Bronchial epithelial cell (primary cell): ENCODE data around the gene PELI2. TPM values are rescaled to one million over a fixed set of nuclear protein-coding genes. Genes with fewer than 3 reads are reported as not detected.

ENCODE experiments used
- DNase-seq: peaks from one replicate; pipeline ENCODE4 v3.0.0-alpha.2; 2010; ENCODE audit warnings: low read depth
- FAIRE-seq: peaks from 2 replicates; lab custom pipeline; 2011; peaks lifted over from hg19 to GRCh38; lab: Jason Lieb, UNC
- H3K27me3 ChIP-seq: 2 replicates; pipeline ENCODE4 v1.5.1; 2011; ENCODE audit warnings: low read length; ENCODE audit not compliant: control insufficient read depth, insufficient read depth
- H3K36me3 ChIP-seq: 2 replicates; pipeline ENCODE4 v1.5.1; 2011; ENCODE audit warnings: low read length; ENCODE audit not compliant: control insufficient read depth, insufficient read depth
- H3K4me3 ChIP-seq: 2 replicates; pipeline ENCODE4 v1.5.1; 2011; ENCODE audit warnings: mild to moderate bottlenecking, low read depth, low read length, control low read depth
- CTCF ChIP-seq: IDR thresholded peaks from 2 replicates; pipeline ENCODE4 v1.5.1; 2011; ENCODE audit warnings: mild to moderate bottlenecking, moderate library complexity, low read length, control low read depth, inconsistent platforms; ENCODE audit not compliant: insufficient read depth, severe bottlenecking
- total RNA-seq: library from RNA; depleted of rRNA; stranded (reverse); fragments of >200 nt; gene quantifications from 2 replicates; pipeline ENCODE4 v1.2.1, GENCODE V29; 2014

PELI2 gene
- total RNA-seq, 1 donor from 2014 or later = 2.1 TPM

GRCh38 chr14:56194042-56194441 lies 75.8 kb downstream of the PELI2 start:
- H3K27me3 ChIP-seq = no peaks in the 10 kb centered on the region
- no peaks in the 10 kb centered on the region for H3K36me3 ChIP-seq
- no peak for DNase-seq
- TF ChIP-seq CTCF = no peak
- no peak for FAIRE-seq
- H3K4me3 ChIP-seq = no peak overlapping the region

- no peak for TF ChIP-seq CTCF
- FAIRE-seq (no peak), DNase-seq (no peak)
- Histone ChIP-seq H3K36me3 (no peaks in the 10 kb centered on the region), H3K27me3 (no peaks in the 10 kb centered on the region), H3K4me3 (no peak overlapping the region)
Measured at GRCh38 chr14:56195223-56195622, 77.0 kb downstream of the PELI2 start.

- Histone ChIP-seq H3K4me3 (no peak overlapping the region), H3K36me3 (no peaks in the 10 kb centered on the region), H3K27me3 (no peaks in the 10 kb centered on the region)
- no peak for TF ChIP-seq CTCF
- no peak for DNase-seq
- FAIRE-seq = no peak
Measured at GRCh38 chr14:56195704-56196103, 77.5 kb downstream of the PELI2 start.

GRCh38 chr14:56196274-56196673 lies 78.1 kb downstream of the PELI2 start:
- no peak for TF ChIP-seq CTCF
- no peaks in the 10 kb centered on the region for H3K36me3 ChIP-seq
- H3K27me3 ChIP-seq = no peaks in the 10 kb centered on the region
- no peak for FAIRE-seq
- H3K4me3 ChIP-seq = no peak overlapping the region
- DNase-seq = no peak

- Histone ChIP-seq H3K36me3 (no peaks in the 10 kb centered on the region), H3K27me3 (no peaks in the 10 kb centered on the region), H3K4me3 (no peak overlapping the region)
- no peak for FAIRE-seq
- no peak for DNase-seq
- TF ChIP-seq CTCF = no peak
Measured at GRCh38 chr14:56197150-56197549, 78.9 kb downstream of the PELI2 start.

GRCh38 chr14:56198438-56198837 lies 80.2 kb downstream of the PELI2 start:
- Histone ChIP-seq H3K4me3 (no peak overlapping the region), H3K36me3 (no peaks in the 10 kb centered on the region), H3K27me3 (no peaks in the 10 kb centered on the region)
- FAIRE-seq (no peak), DNase-seq (no peak)
- no peak for TF ChIP-seq CTCF
